NCI-H345 treated with DMSO at 0.1 percent for 48 hours (cell line): Measurements from ENCODE around the gene KRT7.
"Not testable (repeated sequence)": the region's sequence is repeated elsewhere in the genome, so short reads cannot be mapped to it uniquely, and the experiment has no call there.

ENCODE experiments used
- DNase-seq: peaks from one replicate; lab custom pipeline; 2025; ENCODE audit not compliant: unreplicated experiment; lab: John Stamatoyannopoulos, UW

KRT7 gene

DNA sequence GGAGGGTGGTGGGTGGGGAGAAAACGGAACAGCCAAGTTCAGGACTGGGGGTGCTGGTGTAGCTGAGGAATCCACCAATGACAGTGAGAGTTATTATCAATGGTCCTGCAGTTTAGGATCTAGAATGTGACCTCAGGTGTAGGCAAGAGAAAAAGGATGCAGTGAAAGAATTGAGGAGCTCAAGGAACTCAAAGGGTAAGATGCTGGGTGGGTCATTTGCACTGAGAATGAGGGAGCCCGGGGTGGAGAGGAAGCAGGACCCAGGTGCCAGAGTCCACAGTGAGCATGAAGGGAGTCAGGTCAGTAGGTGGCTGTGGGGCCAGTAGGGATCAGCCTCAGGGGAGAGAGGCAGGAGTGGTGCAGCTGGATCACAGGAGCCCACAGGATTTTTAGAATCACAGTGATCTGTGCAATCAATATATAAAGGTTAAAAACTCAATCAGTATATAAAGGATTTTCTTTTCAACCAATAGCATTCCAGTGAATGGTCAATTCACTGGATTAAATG lies 3.2 kb upstream of the KRT7 start:
- DNase-seq = no peak

- no peak for DNase-seq
Measured at GRCh38 chr12:52230364-52231281, 2.4 kb upstream of the KRT7 start.

- DNase-seq = no peak
Measured at GRCh38 chr12:52231305-52232202, 1.5 kb upstream of the KRT7 start.

DNA sequence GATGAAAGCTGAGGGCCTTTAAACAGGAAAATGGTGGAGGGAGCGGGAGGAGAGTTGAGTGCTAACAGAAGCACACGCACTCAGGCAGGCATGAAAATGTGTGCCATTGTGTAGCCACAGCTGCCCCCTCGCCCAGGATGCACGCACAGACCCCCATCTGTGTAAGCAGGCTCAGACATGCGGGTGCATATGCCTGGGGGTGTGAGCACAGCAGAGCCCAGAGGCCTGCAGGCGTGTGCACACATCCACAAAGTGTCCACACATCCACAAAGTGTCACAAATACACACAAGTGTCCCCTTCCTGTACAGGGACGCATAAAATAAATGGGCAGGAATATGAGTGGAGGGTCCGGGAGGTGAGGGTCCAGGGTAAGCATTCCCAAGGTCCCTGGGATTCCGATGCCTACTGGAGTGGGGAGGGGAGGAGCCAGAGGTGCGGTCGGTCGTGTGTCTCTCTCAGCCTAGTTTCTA lies 805 bp upstream of the KRT7 start:
- peak; percentile 70 for DNase-seq

DNA sequence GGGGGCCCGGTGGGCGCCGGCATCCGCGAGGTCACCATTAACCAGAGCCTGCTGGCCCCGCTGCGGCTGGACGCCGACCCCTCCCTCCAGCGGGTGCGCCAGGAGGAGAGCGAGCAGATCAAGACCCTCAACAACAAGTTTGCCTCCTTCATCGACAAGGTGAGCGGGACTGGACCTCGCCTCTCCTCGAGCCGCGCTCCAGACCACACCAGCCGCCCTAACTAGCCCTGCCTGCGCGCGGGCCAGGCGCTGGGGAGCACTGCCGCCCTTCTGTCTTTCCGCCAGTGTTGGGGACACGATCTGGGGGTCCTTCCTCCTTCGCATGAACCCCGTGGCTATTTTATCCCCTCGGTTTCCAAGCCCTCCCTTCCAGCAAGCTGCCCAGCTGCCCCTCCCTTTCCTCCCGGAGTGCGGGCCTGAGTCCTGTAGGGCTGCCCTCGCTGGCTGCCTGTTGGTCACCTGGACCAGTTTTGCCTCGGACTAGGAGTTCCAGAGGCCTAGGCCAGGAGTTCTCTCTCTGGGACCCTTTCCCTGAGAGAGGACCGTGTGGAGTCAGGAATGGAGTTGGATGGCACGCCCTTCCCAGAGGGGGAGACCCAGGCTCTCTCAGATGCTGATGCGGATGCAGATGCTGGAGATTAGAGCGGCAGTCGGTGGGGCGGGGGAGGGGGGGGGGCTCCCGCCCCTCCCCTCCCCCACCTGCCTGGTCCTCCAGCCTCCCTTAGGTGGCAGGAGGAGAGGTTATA lies 592 bp downstream of the KRT7 start:
- DNase-seq = no peak

DNA sequence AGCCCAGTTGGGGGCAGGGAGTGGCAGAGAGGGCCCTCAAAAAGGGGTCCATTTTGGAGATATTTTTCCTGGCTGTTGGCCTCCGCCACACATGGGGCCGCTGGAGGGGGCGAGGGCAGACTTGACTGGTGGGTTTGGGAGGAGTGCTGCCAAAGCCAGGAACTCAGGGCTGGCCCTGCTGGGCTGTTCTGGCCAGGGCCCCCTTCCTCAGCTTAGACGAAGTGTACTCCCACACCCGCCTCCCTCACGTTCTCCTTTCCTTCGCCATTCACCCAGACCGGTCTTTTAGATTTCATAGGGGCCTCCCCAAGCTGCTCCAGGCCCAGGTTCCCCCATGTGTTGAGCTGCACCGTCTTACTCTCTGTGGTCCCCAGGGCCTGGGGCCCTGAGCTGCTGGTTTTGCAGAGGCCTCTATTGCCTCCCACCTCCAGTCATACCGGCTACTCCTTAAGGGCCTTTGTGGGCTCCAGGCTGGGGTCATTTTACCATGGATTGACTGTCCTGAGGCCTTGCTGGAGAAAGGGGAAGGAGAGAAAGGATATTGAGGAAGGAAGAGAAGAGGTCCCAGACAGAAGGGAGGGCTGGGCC lies 1.3 kb downstream of the KRT7 start:
- no peak for DNase-seq

GRCh38 chr12:52235001-52235764 lies 2.1 kb downstream of the KRT7 start:
- DNase-seq = no peak

DNA sequence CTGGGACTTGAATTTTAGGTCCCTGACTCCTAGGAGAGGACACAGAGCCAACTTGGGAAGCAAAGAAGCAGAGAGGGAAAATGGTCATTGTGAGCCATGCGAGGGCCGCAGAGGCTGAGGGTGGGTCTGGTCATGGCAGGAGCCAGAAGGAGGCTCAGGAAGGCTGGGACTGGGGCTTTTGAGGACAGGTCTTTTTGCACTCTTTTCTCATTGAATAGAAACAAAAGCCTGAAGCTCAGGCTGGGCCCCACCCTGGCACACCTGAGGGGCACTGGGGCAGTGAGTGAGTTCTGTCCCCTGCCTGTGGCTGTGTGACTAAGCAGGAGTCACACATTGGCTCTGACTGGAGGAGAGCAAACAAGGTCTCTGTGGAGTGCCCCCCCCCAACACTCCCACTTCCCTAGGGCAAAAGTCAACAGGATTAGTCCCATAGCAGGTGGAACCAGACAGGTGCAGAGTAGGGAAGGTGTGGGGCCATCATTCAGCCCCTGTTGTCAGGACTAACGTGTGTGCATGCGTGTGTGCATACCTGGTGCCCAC lies 2.8 kb downstream of the KRT7 start:
- DNase-seq = peak; percentile 76

GRCh38 chr12:52236386-52237050 lies 3.5 kb downstream of the KRT7 start:
- DNase-seq = no peak

- no peak for DNase-seq
Measured at GRCh38 chr12:52238207-52238840, 5.3 kb downstream of the KRT7 start.

GRCh38 chr12:52238916-52239646 lies 6.0 kb downstream of the KRT7 start:
- no peak for DNase-seq

- DNase-seq = no peak
Measured at GRCh38 chr12:52239767-52240166, 6.7 kb downstream of the KRT7 start.

DNA sequence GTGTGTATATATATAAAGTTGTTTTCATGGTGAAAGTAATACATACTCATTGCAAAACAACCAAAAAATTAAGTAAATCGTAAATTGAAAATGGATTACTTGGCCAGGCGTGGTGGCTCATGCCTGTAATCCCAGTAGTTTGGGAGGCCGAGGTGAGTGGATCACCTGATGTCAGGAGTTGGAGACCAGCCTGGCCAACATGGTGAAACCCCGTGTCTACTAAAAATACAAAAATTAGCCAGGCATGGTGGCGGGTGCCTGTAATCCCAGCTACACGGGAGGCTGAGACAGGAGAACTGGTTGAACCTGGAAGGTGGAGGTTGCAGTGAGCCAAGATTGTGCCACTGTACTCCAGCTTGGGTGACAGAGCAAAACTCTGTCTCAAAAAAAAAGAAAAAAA lies 7.2 kb downstream of the KRT7 start:
- DNase-seq = not testable (repeated sequence)

- no peak for DNase-seq
Measured at GRCh38 chr12:52241205-52241842, 8.3 kb downstream of the KRT7 start.

DNA sequence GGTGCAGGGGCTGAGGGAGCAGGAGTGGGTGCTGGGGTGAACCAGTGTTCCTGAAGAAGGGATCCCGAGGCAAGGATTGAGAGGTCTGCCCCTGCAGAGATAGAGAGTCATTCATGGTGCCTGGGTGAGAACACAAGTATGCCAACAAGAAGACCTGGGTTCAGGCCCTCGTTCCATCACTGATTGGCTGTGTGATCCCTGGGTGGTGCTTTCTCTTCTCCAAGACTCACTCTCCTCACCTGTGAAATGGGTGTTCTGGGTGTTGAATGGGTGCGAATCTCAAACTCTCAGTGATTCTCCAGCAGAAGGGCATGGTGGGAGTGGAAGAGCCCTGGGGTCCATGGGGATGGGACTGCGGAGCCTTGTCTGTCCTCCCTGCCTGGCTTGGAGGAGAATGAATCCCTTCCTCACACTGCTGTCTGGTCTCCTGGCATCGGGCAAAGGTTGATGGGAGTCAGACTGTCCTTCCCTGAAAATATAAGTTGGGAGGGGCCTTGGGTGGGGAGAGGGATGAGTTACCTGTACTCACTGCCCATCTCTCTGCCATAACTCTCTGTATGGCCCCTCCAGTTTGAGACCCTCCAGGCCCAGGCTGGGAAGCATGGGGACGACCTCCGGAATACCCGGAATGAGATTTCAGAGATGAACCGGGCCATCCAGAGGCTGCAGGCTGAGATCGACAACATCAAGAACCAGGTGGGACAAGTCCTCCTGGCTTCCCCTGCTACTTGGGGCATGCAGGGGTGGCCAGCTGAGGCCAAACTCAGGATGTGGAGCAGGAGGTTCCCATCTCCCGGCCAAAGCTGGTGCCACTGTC lies 9.6 kb downstream of the KRT7 start:
- no peak for DNase-seq

DNA sequence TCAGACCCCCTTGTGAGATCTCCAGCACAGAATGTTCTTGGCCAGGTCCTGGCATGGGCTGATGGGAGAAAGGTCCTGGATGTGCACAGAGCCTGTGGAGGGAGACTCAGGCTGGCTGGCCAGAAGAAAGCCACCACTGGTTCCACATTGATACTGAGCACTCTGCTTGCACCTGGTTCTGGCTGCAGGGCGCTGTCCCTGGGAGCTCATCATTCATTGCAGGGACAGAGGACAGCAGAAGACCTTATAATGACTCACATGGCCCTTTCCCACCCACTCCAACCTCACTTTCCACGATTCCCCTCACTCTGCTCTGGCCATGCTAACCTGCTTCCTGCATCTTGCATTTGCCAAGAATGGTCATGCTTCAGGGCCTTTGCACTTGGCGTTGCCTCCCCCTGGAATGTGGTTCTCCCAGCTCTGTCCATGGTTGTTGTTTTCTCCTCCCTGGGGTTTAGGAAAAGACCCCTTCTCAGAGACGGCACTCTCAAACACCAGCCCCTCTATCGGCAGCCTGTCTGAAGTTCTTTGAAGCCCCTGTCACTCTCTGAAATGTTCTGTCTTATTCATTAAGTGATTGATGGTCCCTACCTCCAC lies 10.3 kb downstream of the KRT7 start:
- peak; percentile 68 for DNase-seq
